Dermis microvascular lymphatic vessel endothelial cell (primary cell): ENCODE measurements around the gene MRPL36. TPM values are rescaled to one million over a fixed set of nuclear protein-coding genes. Genes with fewer than 3 reads are reported as not detected.
A peak's percentile ranks its signal among the peaks of the same experiment; 100 is the strongest.

Experiments
- DNase-seq, 2 donors: peaks; one replicate each; pipeline versions ENCODE4 v3.0.0 to v3.0.0-alpha.2; 2010; ENCODE audit warnings: low read depth in 2 of 2
- total RNA-seq: library from RNA; depleted of rRNA; stranded (reverse); fragments of >200 nt; gene quantifications from 2 replicates; pipeline ENCODE4 v1.2.1, GENCODE V29; 2014

Gene MRPL36
- total RNA-seq, 1 donor from 2014 or later = 42.2 TPM

DNA sequence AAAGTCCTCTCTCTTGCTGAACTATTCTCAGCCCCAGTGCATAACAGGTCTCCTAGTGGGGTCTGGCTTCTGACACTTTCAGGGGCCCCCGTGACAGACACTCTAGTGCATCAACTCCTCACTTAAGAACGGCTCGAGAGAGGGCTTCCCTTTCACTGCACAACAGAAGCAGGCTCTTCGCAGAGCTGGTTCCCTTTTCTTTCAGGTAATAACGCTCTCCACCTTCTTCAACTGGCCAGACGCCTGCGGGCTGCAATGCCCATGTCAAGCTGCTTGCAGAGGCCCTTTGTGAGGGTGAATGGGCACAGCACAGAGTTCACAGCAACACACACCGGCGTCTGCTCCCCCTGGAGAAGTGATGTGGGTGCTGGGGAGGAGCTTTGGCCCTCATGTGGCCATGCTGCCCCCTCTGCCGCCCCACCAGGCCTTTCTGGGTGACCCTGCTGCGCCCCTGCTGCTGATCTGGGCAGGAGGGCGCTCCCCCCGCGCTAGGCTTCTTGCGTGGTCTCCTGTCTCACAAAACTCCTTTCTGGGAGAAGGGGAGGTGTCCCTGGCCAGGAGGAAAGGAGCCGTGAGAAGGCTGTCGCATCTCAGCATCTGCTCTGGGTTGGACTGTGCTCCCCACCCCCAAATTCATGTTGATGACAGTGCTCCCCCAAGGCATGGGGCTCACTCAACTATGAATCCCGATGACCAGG, 2.4 kb downstream of the MRPL36 start:
- no peak for DNase-seq

- no peak for DNase-seq
Observed at GRCh38 chr5:1796371-1797102, 3.1 kb downstream of the MRPL36 start.

DNA sequence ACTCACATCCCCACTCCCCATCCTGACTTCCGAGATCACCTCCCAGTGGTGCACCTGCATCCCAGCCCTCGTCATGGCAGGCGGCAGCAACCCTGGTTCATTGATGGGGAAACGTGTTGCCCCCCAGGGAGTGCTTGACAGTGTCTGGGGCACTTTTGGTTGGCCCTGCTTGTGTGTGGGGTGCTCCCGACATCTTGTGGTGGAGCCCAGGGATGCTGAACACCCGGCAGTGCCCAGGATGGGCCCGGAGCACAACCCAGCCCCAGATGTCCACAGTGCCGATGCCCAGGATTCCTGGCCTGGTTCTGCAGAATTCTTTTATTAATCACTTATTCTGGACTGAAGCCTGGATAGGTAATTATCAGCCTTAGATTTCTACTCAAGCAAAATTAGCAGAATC, 3.7 kb downstream of the MRPL36 start:
- no peak for DNase-seq

GRCh38 chr5:1795506-1795905, 4.1 kb downstream of the MRPL36 start:
- no peak for DNase-seq

DNA sequence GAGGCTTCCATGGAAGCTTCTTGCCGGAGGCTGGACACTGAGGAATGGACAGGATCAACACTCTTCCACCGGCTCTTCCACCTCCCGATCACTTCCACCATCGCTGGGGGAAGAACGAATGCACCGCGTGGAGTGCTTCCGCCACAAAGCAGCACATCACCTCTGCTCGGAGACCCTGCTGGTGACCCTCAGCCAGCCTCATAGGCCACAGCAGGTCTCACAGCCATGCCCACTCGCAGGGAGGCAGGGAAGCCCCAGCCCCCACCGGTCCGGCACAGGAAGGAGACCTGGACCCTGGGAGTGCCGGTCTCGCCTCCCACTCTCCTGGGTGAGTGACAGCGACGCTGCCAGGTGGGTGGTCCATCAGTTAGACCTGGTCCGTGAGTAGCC, 4.7 kb downstream of the MRPL36 start:
- DNase-seq = no peak

DNA sequence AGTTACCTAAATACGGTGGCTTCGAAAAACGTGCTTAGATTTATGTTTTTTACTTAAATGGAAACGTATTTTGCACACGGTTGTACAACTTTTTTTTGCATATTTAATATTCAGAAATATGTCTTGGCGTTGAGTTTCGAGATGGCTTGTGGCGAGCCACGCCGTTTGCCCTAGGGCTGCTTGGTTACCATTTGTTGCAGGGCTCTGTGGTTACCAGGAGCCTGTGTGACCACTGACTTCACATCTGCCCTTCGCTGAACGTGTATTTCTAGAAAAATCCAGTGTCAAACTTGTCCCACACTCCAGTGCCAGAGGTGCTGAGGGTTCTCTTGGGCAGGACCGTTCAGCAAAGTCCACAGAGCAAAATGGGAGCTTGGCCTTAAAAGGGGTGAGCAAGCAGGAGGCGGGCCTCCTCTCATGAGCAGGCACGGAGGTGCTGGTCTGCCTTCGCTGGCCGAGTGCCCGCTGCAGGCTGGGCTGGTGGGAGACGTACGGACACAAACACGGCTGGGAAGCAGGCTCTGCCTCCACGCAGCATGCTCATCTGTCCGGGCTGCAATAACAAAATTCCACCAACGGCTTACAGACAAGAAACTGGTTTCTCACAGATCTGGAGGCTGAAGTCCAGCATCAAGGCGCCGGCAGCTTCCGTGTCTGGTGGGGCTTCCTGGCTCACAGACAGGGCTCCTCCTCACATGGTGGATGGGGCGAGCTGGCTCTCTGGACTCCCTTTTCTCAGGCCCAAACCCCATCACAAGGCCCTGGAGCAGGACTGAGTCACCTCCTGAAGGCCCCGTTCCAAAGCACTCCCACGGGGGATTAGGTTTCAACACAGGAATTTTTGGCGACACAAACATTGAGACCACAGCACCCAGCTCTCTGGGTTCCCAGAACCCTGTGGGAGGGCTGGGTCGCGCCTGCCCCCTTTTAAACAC, 5.4 kb downstream of the MRPL36 start:
- DNase-seq = peak in 1 of 2 donors; percentile 4

- DNase-seq = peak in 1 of 2 donors; percentile 41
Observed at GRCh38 chr5:1793301-1793740, 6.3 kb downstream of the MRPL36 start.

DNA sequence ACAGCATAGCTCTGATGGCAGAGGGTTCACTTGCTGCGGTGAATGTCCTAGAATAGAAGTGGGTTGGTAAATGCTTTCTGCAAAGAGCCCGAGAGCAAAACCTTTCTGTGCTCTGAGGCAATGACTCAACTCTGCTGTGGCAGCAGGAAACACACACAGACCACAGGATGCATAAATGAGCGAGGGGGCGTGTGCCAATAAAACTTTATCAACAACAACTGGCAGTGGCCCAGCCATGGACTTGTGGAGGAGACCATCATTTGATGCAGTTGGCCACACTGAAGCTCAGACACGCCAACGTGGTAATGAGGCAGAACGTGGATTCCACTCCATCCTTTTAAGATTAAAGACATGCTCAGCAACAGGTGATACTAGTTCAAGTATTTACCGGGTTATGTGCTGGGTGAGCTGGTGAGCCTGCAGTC, 6.8 kb downstream of the MRPL36 start:
- peak in 1 of 2 donors; percentile 84 for DNase-seq

DNA sequence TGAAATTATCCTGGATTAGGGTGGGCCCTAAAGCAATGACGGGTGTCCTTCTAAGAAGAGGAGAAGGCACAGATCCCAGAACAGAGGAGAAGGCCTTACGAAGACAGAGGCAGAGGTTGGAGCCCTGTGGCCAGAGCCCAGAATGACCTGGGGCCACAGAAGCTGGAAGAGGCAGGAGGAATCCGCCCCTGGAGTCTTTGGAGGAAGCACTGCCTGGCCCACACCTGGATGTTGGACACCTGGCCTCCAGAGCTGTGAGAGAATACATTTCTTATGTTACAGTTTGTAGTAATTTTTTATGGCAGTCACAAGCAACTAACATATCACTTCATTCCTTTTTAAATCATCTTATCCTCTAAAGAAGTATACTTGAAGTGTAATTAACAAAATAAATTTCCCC, 8.5 kb downstream of the MRPL36 start:
- no peak for DNase-seq

- peak in 1 of 2 donors; percentile 76 for DNase-seq
Observed at GRCh38 chr5:1789834-1790471, 9.7 kb downstream of the MRPL36 start.

DNA sequence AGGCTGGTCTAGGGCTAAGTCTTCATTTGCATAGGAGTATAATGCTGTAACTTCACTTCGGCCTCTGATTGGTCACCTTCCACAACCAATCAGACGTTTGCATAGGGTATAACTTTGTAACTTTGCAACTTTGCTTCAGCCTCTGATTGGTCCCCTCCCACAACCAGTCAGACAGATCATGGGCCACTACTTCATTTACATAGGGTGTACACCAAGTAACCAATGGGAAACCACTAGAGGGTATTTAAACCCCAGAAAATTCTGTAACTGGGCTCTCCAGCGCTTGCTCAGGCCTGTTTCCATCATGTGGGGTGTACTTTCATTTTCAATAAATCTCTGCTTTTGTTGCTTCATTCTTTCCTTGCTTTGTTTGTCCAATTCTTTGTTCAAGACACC, 10.2 kb downstream of the MRPL36 start:
- peak in 1 of 2 donors; percentile 27 for DNase-seq

DNA sequence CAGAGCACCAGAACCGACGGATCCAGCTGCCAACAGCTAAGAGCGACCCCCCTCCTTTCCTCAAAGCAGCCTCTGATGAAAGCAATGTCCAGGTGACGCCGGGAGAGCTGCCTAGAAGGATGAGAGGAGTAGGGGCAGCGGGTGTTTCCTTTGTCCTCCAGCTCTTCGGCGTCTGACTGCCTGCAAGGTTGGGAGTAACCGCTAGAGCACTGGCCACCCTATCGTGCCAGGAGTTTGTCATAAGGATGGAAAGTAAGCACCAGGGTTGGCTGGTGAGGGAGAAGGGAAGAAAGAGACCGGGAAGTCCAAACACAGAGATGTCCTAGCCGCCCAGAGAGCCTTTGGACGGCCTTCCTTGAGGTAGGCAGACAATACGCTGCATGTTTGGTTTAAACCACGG, 10.8 kb downstream of the MRPL36 start:
- DNase-seq = no peak

- DNase-seq = no peak
Observed at GRCh38 chr5:1788200-1788599, 11.4 kb downstream of the MRPL36 start.

DNA sequence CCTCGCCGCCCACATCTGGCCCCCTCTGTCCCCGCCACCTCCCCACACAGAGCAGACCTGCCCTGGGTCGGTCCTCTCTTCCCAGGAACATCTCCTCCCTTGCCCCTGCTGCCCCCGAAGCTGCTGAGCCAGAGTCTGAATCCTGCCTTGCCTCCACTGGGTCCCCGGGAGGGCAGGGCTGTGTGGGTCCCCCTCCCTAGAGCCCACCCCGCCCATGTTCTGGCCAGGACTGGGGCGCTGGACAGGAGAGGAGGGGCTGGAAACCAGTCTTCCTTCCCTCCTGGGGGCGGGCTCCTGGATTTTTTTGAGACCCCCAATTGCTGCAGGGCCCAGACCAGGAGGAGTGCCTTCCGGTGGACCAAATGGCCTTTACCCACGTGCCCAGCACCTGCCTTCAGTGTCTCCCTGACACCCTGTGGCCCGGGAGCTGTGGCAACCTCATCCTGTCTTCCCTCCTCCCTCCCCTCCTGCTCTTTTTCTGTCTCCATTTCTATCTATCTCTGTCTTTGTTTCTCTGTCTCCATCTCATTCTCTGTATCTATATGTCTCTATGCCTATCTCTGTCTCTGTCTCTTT, 12.1 kb downstream of the MRPL36 start:
- no peak for DNase-seq

DNA sequence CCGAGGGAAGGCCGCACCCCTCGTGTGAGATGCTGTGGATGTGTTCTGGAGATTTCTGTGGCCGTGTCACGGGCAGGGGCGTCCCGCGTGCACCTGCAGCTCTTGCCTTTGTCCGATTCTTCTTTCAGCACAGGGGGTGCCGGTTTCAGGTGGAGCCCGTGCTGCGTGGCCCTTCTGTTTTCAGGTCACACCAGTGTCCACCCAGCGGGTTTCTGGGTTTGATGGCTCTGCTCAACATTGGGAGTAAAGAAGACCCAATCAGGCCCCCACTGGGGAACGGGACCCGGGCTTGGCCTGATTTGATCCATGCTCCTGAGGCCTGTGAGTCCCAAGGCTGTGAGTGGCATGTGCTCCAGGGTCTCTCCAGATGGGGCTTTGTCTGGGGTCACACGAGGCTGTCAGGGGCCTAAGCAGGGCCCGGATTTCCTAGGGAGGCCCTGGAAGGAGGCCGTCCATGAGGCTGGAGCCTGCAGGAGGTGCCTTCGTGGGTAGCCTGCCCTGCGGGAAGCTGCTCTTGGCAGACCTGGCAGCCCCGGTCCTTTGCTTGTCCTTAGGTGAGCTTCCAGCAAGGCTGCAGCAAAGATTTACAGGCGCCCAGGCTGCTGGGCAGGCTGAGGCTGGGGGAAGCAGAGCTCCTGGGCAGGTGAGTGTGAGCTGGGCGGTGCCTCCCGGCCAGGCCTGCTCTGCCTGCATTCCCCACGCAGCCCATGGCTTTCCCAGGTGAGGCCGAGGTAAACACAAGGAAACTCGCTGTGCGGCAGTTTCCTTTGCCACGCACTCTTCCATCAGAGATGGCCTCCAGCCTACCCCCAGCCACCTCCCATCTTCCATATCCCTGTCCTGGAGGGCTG, 12.8 kb downstream of the MRPL36 start:
- DNase-seq = no peak

- no peak for DNase-seq
Observed at GRCh38 chr5:1785984-1786383, 13.7 kb downstream of the MRPL36 start.

GRCh38 chr5:1785062-1785461, 14.6 kb downstream of the MRPL36 start:
- DNase-seq = no peak

DNA sequence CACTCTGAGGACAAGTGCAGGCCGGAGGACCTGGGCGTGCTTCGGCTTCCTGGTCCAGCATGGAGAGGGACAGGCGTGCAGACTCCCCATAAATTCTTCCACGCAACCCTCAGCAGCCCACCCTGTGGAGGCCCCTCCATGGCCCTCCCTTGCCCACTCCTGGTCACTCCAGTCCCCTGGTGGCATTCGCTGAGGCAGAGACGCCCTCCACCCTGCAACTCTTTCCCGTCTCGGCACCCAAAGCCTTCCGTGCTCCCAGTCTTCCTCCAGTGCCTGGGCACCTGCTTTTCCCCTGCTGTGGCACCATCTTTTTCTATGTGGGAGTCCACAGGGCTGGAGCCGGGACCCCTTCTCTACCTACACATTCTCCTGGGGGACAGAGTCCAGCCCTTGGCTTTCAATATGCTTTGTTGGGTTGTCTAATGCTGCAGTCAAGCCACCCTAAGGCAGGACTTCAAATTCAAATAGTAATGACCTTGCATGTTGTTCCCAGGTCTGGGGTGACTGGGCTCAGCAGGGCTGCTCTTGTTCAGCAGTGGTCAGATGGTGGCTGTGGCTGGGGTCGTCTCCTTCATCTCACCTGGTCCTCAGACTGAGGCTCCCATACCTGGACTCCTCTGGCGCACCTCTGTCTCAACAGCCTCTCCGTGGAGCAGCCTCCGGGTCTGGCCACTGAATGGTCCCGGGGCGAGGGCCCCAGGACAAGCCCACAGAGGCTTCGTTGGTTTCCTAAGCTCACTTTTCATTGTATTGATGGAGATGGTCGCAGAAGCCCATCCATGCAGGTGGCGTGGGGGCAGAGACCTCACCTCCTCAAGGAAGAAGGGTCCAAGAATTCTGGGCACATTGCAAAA, 15.2 kb downstream of the MRPL36 start:
- no peak for DNase-seq

DNA sequence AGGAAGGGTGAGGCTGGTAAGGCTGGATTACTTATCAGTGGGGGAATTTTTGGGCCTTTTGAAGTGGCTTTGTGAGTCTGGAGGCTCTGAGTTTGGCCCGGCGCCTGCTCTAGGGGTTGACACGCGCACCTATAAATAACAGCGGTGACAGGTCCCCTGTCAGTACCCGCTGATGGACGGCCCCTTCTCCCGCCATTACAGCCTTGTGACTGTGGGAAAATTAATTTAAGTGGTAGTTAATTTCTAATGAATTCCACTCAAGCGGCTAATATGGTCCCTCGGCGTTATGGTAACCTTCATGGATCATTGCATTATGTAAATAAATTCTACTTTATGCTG, 16.5 kb downstream of the MRPL36 start:
- no peak for DNase-seq
